Endothelial cell of umbilical vein (primary cell): Measurements from ENCODE around the gene ZNF81.

Experiments used
- CTCF ChIP-seq, 2 donors: IDR thresholded peaks; 1 replicate in 1 of 2; 2 replicates in 1 of 2; pipeline ENCODE4 v1.5.1; 2011; ENCODE audit warnings: low read length in 2 of 2, mild to moderate bottlenecking in 2 of 2, moderate library complexity in 2 of 2, control low read depth in 1 of 2, inconsistent platforms in 1 of 2, low read depth in 1 of 2; ENCODE audit not compliant: insufficient read depth in 1 of 2; ENCODE audit errors: extremely low read depth in 1 of 2
- EZH2 ChIP-seq: IDR thresholded peaks from 2 replicates; pipeline ENCODE4 v1.6.1; 2012; ENCODE audit warnings: borderline replicate concordance, low read depth, mild to moderate bottlenecking, moderate library complexity, low read length, inconsistent platforms; ENCODE audit not compliant: severe bottlenecking
- FOS ChIP-seq: IDR thresholded peaks from 2 replicates; pipeline ENCODE4 v1.6.1; 2011; ENCODE audit warnings: mild to moderate bottlenecking, low read length, moderate library complexity, borderline replicate concordance; ENCODE audit not compliant: insufficient read depth
- JUN ChIP-seq: IDR thresholded peaks from 2 replicates; pipeline ENCODE4 v1.6.1; 2011; ENCODE audit warnings: borderline replicate concordance, low read depth; ENCODE audit not compliant: insufficient read length, insufficient read depth
- POLR2A ChIP-seq: IDR thresholded peaks from 2 replicates; pipeline ENCODE4 v1.6.1; 2012; ENCODE audit warnings: low read depth, mild to moderate bottlenecking, control low read depth, low read length
- POLR2AphosphoS5 ChIP-seq: IDR thresholded peaks from 2 replicates; pipeline ENCODE4 v1.6.1; 2012; ENCODE audit warnings: low read depth, mild to moderate bottlenecking, control low read depth, low read length, moderate library complexity; ENCODE audit not compliant: insufficient read depth
- TF ChIP-seq, protein P1 (sequence below): IDR thresholded peaks from 2 replicates; pipeline ENCODE4 v1.6.1; 2011; ENCODE audit not compliant: insufficient read depth, insufficient read length

GRCh38 chrX:47838361-47838760 is 1.7 kb downstream of the ZNF81 start:
- TF ChIP-seq CTCF (IDR thresholded peaks at IDR 0.05; ENCODE audit: extremely low read depth in 1 of 2, insufficient read depth in 1 of 2, low read depth in 1 of 2, low read length in 2 of 2): no peak
- TF ChIP-seq, protein P1, sequence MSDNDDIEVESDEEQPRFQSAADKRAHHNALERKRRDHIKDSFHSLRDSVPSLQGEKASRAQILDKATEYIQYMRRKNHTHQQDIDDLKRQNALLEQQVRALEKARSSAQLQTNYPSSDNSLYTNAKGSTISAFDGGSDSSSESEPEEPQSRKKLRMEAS: no peak
- no peak for TF ChIP-seq POLR2A
- TF ChIP-seq EZH2: no peak
- no peak for TF ChIP-seq JUN
- TF ChIP-seq POLR2AphosphoS5: no peak
- TF ChIP-seq FOS: no peak
